Esophagus squamous epithelium (tissue), 4 donors: Measurements from ENCODE around the gene SEMA4B.

Experiments used
- CTCF ChIP-seq, 6 experiments: fragments of 450-650 bp in 4 of 6; fragments of 200-600 bp in 2 of 6; sonication (generic) in 2 of 6; IDR thresholded peaks; one replicate each; pipeline ENCODE4 v1.5.1; 2016 to 2019; ENCODE audit warnings: antibody characterized with exemption in 6 of 6, mild to moderate bottlenecking in 4 of 6, moderate library complexity in 4 of 6
- POLR2A ChIP-seq, 4 donors: fragments of 450-650 bp; IDR thresholded peaks; one replicate each; pipeline ENCODE4 v1.6.1; 2017; ENCODE audit warnings: antibody characterized with exemption in 4 of 4, mild to moderate bottlenecking in 4 of 4, moderate library complexity in 3 of 4

GRCh38 chr15:90230071-90230494, 29.0 kb downstream of the SEMA4B start:
- TF ChIP-seq CTCF (IDR thresholded peaks at IDR 0.05) (no peak), POLR2A (IDR thresholded peaks at IDR 0.05) (no peak)
